HG02759 (cell line): ENCODE data around the gene ADD2.
"Not testable (repeated sequence)": the region's sequence is repeated elsewhere in the genome, so short reads cannot be mapped to it uniquely, and the experiment has no call there.

Experiments used
- ATAC-seq: cut with Tn5 transposase; IDR thresholded peaks from one replicate; pipeline ENCODE4 v1.9.1; 2021; ENCODE audit warnings: mild to moderate bottlenecking, moderate library complexity; ENCODE audit not compliant: unreplicated experiment

The ADD2 gene

GRCh38 chr2:70752396-70752795 is 15.6 kb downstream of the ADD2 start:
- ATAC-seq = no peak

- ATAC-seq = no peak
Observed at GRCh38 chr2:70751881-70752280, 16.1 kb downstream of the ADD2 start.

DNA sequence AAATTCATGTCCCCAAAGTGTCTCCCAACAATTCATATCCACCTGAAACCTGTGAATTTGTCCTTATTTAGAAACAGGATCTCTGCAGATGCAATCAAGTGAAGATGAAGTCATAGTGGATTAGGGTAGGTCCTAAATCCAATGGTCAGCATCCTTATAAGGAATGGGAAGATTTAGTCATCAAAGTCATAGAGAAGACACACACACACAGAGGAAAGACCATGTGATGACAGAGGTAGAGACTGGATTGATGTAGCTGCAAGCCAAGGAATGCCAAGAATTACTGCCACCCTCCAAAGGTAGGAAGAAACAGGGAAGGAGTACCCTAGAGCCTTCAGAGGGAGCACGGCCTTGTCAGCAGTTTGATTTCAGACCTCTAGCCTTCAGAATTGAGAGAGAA is 17.7 kb downstream of the ADD2 start:
- ATAC-seq = no peak

GRCh38 chr2:70748002-70748784 is 19.8 kb downstream of the ADD2 start:
- no peak for ATAC-seq

DNA sequence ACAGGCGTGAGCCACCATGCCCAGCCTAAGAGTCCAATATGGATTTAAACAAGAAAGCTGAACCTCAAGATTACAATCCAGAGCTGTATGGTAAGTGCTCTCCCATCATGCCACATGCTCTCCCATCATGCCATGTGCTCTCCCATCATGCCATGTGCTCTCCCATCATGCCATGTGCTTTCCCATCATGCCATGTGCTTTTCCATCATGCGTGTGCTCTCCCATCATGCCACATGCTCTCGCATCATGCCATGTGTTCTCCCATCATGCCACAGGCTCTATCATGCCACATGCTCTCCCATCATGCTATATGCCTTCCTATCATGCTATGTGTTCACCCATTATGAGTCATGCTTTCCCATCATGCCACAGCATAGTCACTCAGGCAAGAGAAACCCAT is 20.7 kb downstream of the ADD2 start:
- no peak for ATAC-seq

DNA sequence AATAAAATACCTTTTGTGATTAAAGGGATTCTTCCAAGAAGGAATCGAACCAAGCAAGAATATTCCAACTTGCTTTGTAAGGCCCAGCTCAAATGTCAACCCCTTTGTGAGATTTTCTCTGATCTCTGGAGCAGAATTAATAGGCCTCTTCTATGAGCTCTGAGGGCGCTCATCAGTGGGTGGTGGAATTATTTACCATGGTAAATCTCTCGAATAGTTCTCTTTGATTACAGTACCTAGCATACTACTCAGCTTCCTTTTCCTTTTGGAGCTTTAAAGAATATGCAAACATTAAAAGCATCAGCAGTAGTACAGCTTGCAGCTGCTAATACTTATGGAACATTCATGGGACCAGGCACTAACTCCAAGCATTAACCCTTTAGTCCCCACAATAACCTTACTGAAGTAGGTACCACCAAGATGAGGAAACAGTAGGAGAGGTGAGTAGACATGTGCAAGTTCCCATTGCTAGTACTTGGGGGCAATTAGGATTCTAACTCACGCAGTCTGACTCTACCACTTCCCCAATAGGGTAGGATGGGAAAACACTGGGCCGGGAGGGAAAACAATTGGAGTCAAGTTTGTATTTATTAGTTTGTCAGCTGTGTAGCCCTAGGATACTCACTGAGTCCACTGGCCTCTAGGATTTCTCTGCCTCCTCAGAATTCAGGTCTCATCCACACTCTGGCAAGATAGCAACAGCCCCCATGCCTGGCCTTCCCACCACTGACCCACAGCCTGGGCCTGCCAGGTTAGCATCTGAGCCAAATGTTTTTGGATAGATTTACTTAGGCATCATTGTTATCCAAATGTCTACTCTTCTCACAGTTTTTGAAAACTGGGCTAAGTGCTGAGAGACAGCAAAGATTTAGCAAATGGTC is 21.7 kb downstream of the ADD2 start:
- no peak for ATAC-seq

GRCh38 chr2:70745276-70745825 is 22.6 kb downstream of the ADD2 start:
- no peak for ATAC-seq

GRCh38 chr2:70744397-70744796 is 23.6 kb downstream of the ADD2 start:
- ATAC-seq = no peak

- no peak for ATAC-seq
Observed at GRCh38 chr2:70743677-70744076, 24.3 kb downstream of the ADD2 start.

DNA sequence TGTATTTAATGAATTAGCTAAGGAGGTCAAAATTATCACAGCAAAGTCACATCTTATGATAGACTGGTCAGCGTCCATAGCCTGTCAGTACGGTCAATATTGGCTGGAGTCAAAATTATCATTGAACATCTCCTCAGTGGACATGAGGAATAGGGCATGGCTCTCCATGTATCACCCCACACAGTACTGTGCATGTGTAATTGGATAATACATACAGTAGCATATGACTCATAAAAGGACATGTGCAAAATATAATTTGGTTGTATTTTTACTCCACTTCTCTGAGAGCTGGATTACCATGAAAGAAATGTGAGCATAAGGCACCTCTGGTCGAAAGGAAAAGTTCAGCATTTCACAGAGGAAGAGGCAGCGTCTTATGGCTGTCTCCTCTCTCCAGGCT is 24.9 kb downstream of the ADD2 start:
- ATAC-seq = no peak

DNA sequence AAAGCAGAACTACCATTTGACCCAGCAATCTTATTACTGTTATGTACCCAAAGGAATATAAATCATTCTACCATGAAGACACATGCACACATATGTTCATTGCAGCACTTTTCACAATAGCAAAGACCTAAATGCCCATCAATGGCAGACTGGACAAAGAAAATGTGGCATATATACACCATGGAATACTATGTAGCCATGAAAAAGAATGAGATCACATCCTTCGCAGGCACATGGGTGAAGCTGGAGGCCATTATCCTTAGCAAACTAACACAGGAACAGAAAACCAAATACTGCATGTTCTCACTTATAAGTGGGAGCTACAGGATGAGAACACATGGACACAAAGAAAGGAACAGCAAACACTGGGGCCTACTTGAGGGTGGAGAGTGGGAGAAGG is 28.5 kb downstream of the ADD2 start:
- ATAC-seq = not testable (repeated sequence)

- ATAC-seq = no peak
Observed at GRCh38 chr2:70738159-70738558, 29.8 kb downstream of the ADD2 start.

GRCh38 chr2:70735071-70735470 is 32.9 kb downstream of the ADD2 start:
- ATAC-seq = no peak

DNA sequence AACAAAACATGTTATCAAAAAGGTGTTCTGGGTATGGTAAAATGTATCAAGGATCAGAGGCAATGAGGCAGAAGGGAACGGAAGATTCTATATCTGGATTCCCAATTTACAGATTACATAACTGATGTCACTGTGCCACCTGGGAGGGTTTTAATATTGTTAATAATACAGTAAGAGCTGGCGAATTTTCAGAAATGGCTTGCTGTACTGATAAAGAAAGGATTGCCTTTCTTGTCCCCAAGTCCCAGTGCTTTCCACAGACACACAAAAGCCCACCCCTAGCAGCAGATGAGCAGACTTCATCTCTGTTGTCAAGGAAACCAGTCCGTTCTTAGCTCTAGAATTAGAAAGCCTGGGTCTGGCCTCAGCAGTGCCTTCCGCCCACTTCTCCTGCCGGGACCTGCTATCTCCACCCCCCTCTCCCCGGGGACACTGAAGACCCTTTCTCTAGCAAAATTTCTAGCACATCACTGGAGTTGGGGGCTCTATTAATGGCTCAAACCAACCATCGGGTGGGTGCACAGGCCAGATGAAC is 34.3 kb downstream of the ADD2 start:
- ATAC-seq = no peak

DNA sequence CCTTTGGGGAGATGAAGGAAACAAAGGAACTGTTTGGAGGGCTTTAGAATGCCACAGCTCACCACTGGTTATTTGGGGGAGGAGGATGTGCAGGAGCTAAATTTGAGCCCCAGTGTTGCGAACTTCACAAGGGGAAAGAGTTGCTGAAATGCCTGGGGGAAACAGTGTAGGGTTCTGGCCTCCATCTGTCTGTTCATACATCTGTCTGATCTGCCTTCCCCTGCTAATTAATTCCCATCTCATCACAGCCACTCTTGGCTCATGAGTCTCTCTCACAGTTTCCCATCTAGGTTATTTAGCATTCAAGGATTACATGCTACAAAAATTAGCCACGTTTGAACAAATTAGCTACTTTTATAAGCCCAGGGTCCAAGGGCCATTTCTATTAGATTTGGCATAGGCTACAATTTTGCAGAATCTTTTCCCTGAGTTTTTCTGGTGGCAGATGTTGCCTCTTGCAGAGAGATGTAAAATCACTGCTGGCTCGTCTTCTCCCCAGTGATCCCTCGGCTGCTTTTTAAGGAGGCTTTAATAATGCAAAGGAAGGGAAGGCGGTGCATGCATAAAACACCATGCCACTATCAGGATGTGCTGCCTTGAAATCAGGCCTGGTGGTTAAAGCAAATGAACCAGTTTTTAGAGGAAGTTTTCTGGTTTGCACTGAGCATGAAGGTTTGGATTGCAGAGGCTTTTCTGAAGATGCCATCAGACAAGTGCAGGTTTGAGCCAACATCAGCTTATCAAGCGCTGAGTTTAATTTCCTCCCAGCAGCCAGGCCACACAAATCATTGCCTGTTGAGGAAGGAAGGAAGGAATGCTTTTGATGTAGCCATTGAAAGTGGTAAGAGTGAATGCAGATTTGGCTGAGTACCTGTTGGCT is 35.0 kb downstream of the ADD2 start:
- ATAC-seq = no peak

- ATAC-seq = no peak
Observed at GRCh38 chr2:70730730-70731129, 37.3 kb downstream of the ADD2 start.

DNA sequence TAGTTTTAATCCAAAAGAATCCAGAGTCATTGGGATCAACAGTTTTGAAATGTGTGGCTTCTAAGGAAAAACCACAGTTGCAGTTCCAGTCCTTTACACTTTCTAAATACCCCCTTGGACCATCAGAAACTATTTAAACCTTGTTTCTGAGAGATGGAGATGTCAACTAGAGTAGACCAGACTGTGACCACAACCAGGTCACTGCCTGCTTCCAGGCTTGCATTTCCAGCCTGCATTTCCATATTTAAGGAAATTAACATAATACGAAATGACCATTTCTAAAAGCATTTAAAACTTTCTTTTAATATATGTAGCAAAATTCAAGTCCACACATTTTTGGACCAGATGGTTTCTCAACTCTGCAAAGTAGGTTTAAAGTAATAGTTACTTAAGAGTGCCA is 38.4 kb downstream of the ADD2 start:
- ATAC-seq = no peak

- no peak for ATAC-seq
Observed at GRCh38 chr2:70728128-70728527, 39.9 kb downstream of the ADD2 start.

DNA sequence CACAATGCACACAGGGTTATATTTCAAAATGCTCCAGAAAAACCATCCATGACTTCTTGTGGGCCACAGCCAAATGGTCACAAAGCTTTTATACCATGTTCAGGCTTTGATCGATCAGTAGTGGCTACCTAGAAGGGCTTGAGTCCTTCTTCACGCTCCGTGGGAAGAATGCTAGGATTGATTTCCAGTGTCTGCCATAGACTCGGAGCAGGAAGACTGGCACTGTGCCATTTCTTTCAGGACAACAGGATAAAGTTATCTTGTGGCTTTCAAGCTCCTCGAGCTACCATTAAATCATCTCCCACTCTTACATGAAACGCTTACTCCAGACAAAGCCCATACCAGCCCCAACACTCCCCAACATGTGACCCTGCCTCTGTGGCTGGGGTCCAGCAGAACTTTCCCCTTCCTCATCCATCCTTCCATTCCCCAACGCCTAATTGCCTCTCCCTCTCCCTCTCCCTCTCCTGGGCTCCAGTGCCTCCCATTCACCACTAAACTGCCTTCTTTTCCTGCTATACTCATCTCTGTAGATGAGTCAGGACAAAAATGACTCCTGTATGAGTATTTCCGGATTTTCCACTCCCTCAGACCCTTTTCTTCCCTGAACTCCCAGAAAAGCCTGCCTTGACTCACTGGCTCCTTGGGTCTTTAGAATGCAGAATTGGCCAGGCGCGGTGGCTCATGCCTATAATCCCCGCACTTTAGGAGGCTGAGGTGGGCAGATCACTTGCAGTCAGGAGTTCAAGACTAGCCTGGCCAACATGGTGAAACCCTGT is 40.9 kb downstream of the ADD2 start:
- ATAC-seq = no peak

DNA sequence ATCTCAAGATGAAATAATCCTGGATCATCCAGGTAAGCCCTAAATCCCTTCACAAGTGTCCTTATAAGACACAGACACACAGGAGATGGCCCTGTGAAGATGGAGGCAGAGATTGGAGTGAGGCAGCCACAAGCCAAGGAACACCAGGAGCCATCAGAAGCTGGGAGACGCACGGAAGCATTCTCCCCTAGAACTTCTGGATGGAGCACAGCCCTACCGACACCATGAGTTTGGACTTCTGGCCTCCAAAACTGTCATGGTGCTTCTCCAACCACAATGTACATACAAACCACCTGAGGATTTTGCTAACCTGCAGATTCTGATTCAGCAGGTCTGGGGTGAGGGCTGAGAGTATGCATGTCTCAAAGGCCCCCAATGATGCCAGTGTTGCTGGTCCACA is 42.5 kb downstream of the ADD2 start:
- no peak for ATAC-seq
